ENCODE measurements around the gene PNLDC1. TPM values are rescaled to one million over a fixed set of nuclear protein-coding genes. Genes with fewer than 3 reads are reported as not detected.
"Not testable (repeated sequence)": the region's sequence is repeated elsewhere in the genome, so short reads cannot be mapped to it uniquely, and the experiment has no call there.

The PNLDC1 gene
- total RNA-seq, 1 donor from 2014 or later, result not detected

DNA sequence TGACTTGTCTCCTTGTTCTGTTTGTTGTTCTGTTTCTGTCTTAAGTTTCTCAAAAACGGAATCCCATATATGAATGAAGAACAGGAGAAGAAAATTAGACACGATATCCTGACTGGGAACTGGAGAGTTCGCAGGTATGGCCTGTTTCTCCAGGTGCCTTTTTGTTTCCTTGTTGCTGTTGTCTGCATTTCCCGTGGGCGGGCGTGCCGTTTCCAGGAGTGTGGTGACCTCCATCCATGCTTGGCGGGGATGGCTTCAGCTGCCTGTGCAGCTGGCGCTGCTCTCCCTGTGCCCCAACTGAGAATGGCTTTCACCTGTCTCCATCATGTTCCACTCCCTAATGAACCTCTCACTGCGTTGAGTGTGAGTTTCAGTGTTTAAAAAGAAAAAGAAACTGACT lies 4.4 kb downstream of the PNLDC1 start:
- Histone ChIP-seq H3K4me1 (ENCODE audit: control insufficient read depth in 3 of 3, insufficient read depth in 3 of 3, low read length in 3 of 3) (no peaks in the 10 kb centered on the region), H3K36me3 (ENCODE audit: control insufficient read depth in 3 of 3, insufficient read depth in 3 of 3, low read length in 3 of 3) (peaks cover under 1 to 16% (median 5%) of the 10 kb centered on the region in 3 donors), H3K9ac (ENCODE audit: low read depth in 1 of 3, low read length in 3 of 3) (no peak overlapping the region), H3K27me3 (ENCODE audit: control insufficient read depth in 3 of 3, insufficient read depth in 3 of 3, low read length in 3 of 3) (no peaks in the 10 kb centered on the region), H3K27ac (ENCODE audit: low read depth, low read length) (no peak overlapping the region), H3K4me3 (ENCODE audit: low read length in 3 of 3) (no peak overlapping the region), H3K9me3 (ENCODE audit: control insufficient read depth in 3 of 3, low read length in 3 of 3) (no peaks in the 10 kb centered on the region)

- Histone ChIP-seq H3K27ac (ENCODE audit: low read depth, low read length) (no peak overlapping the region), H3K36me3 (ENCODE audit: control insufficient read depth in 3 of 3, insufficient read depth in 3 of 3, low read length in 3 of 3) (peaks cover 0 to 13% (median 0%) of the 10 kb centered on the region in 3 donors), H3K9me3 (ENCODE audit: control insufficient read depth in 3 of 3, low read length in 3 of 3) (no peaks in the 10 kb centered on the region), H3K27me3 (ENCODE audit: control insufficient read depth in 3 of 3, insufficient read depth in 3 of 3, low read length in 3 of 3) (no peaks in the 10 kb centered on the region), H3K4me1 (ENCODE audit: control insufficient read depth in 3 of 3, insufficient read depth in 3 of 3, low read length in 3 of 3) (no peaks in the 10 kb centered on the region), H3K9ac (ENCODE audit: low read depth in 1 of 3, low read length in 3 of 3) (no peak overlapping the region), H3K4me3 (ENCODE audit: low read length in 3 of 3) (no peak overlapping the region)
Observed at GRCh38 chr6:159805440-159806020, 5.5 kb downstream of the PNLDC1 start.

- Histone ChIP-seq H3K27ac (ENCODE audit: low read depth, low read length) (no peak overlapping the region), H3K9me3 (ENCODE audit: control insufficient read depth in 3 of 3, low read length in 3 of 3) (no peaks in the 10 kb centered on the region), H3K27me3 (ENCODE audit: control insufficient read depth in 3 of 3, insufficient read depth in 3 of 3, low read length in 3 of 3) (no peaks in the 10 kb centered on the region), H3K4me1 (ENCODE audit: control insufficient read depth in 3 of 3, insufficient read depth in 3 of 3, low read length in 3 of 3) (no peaks in the 10 kb centered on the region), H3K36me3 (ENCODE audit: control insufficient read depth in 3 of 3, insufficient read depth in 3 of 3, low read length in 3 of 3) (peaks cover 0 to 13% (median 0%) of the 10 kb centered on the region in 3 donors), H3K9ac (ENCODE audit: low read depth in 1 of 3, low read length in 3 of 3) (no peak overlapping the region), H3K4me3 (ENCODE audit: low read length in 3 of 3) (no peak overlapping the region)
Observed at GRCh38 chr6:159806021-159806458, 6.0 kb downstream of the PNLDC1 start.

DNA sequence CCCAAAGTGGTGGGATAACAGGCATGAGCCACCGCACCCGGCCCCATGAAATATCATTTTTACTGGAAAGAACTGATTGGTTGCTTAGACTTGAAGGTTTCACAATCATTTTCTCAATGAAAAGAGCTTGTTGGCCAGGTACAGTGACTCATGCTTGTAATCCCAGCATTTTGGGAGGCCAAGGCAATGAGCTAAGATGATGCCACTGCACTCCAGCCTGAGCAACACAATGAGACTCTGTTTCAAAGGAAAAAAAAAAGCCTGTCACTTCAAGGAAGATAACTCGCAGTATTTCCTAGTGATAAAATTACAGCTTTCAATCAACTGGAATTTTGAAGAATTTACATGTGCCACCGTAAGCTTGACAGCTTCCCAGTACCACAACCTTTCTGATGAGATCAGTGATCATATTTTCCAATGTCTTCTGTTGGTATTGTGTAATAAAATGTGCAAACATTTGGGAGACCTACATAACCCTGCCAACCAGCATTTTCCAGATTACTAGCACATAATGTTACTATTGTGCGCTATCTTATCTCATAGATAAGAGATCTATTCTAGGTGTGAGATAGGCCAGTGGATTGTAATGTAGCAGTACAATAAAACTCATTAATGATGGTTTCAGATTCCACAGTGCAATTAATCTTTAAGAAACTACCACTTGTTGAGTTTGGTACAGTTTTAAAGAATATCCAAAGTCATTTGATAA lies 7.2 kb downstream of the PNLDC1 start:
- no peak overlapping the region for H3K4me3 ChIP-seq (ENCODE audit: low read length in 3 of 3)
- H3K36me3 ChIP-seq (ENCODE audit: control insufficient read depth in 3 of 3, insufficient read depth in 3 of 3, low read length in 3 of 3), result peaks cover 0 to 13% (median 0%) of the 10 kb centered on the region in 3 donors
- no peaks in the 10 kb centered on the region for H3K9me3 ChIP-seq (ENCODE audit: control insufficient read depth in 3 of 3, low read length in 3 of 3)
- H3K4me1 ChIP-seq (ENCODE audit: control insufficient read depth in 3 of 3, insufficient read depth in 3 of 3, low read length in 3 of 3), result no peaks in the 10 kb centered on the region
- no peak overlapping the region for H3K27ac ChIP-seq (ENCODE audit: low read depth, low read length)
- H3K27me3 ChIP-seq (ENCODE audit: control insufficient read depth in 3 of 3, insufficient read depth in 3 of 3, low read length in 3 of 3), result no peaks in the 10 kb centered on the region
- no peak overlapping the region for H3K9ac ChIP-seq (ENCODE audit: low read depth in 1 of 3, low read length in 3 of 3)

DNA sequence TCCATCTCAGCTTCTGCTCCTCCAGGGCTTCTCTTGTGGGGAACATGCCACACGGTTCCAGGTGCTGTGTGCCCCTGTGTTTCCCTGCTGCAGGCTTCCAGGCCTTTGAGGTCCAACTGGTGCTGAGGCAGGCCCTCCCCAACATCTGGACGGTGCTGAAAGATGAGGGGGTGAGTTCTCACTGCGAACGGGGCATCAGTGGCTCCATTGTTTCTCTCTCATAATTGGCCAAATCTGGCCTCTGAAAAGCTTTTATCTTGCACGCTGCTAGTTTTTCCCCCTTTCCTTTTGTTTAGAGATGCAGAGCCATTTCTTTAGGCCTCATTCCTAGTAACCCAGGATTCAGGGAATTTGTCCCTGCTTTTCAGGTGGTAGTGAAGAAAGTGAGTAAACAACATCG lies 8.6 kb downstream of the PNLDC1 start:
- Histone ChIP-seq H3K9me3 (ENCODE audit: control insufficient read depth in 3 of 3, low read length in 3 of 3) (no peaks in the 10 kb centered on the region), H3K4me1 (ENCODE audit: control insufficient read depth in 3 of 3, insufficient read depth in 3 of 3, low read length in 3 of 3) (no peaks in the 10 kb centered on the region), H3K27me3 (ENCODE audit: control insufficient read depth in 3 of 3, insufficient read depth in 3 of 3, low read length in 3 of 3) (no peaks in the 10 kb centered on the region), H3K27ac (ENCODE audit: low read depth, low read length) (no peak overlapping the region), H3K4me3 (ENCODE audit: low read length in 3 of 3) (no peak overlapping the region), H3K9ac (ENCODE audit: low read depth in 1 of 3, low read length in 3 of 3) (no peak overlapping the region), H3K36me3 (ENCODE audit: control insufficient read depth in 3 of 3, insufficient read depth in 3 of 3, low read length in 3 of 3) (peaks cover 0 to 13% (median 0%) of the 10 kb centered on the region in 3 donors)

DNA sequence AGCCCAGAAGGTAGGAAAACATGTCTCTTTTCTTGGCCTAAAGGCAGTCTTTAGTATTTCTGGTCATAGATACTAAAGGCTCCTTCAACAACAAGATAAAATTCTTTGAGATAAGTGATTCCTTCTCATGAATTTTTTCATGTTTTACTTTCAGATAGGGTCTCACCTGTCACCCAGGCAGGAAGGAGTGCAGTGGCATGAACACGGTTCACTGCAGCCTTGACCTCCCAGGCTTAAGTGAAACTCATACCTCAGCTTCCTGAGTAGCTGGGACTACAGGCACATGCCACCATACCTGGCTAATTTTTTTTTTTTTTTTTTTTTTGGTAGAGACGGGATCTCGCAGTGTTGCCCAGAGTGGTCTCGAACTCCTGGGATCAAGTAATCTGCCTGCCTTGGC lies 9.1 kb downstream of the PNLDC1 start:
- Histone ChIP-seq H3K9me3 (ENCODE audit: control insufficient read depth in 3 of 3, low read length in 3 of 3) (no peaks in the 10 kb centered on the region), H3K27ac (ENCODE audit: low read depth, low read length) (no peak overlapping the region), H3K27me3 (ENCODE audit: control insufficient read depth in 3 of 3, insufficient read depth in 3 of 3, low read length in 3 of 3) (no peaks in the 10 kb centered on the region), H3K36me3 (ENCODE audit: control insufficient read depth in 3 of 3, insufficient read depth in 3 of 3, low read length in 3 of 3) (peaks cover 0 to 13% (median 0%) of the 10 kb centered on the region in 3 donors), H3K4me1 (ENCODE audit: control insufficient read depth in 3 of 3, insufficient read depth in 3 of 3, low read length in 3 of 3) (no peaks in the 10 kb centered on the region), H3K4me3 (ENCODE audit: low read length in 3 of 3) (no peak overlapping the region), H3K9ac (ENCODE audit: low read depth in 1 of 3, low read length in 3 of 3) (no peak overlapping the region)

- Histone ChIP-seq H3K27ac (ENCODE audit: low read depth, low read length) (no peak overlapping the region), H3K27me3 (ENCODE audit: control insufficient read depth in 3 of 3, insufficient read depth in 3 of 3, low read length in 3 of 3) (no peaks in the 10 kb centered on the region), H3K9me3 (ENCODE audit: control insufficient read depth in 3 of 3, low read length in 3 of 3) (no peaks in the 10 kb centered on the region), H3K4me1 (ENCODE audit: control insufficient read depth in 3 of 3, insufficient read depth in 3 of 3, low read length in 3 of 3) (no peaks in the 10 kb centered on the region), H3K9ac (ENCODE audit: low read depth in 1 of 3, low read length in 3 of 3) (no peak overlapping the region), H3K4me3 (ENCODE audit: low read length in 3 of 3) (no peak overlapping the region), H3K36me3 (ENCODE audit: control insufficient read depth in 3 of 3, insufficient read depth in 3 of 3, low read length in 3 of 3) (peaks cover 0 to under 1% (median 0%) of the 10 kb centered on the region in 3 donors)
Observed at GRCh38 chr6:159813781-159814180, 13.7 kb downstream of the PNLDC1 start.

- no peaks in the 10 kb centered on the region for H3K36me3 ChIP-seq (ENCODE audit: control insufficient read depth in 3 of 3, insufficient read depth in 3 of 3, low read length in 3 of 3)
- no peaks in the 10 kb centered on the region for H3K9me3 ChIP-seq (ENCODE audit: control insufficient read depth in 3 of 3, low read length in 3 of 3)
- peaks cover 0 to 5% (median 0%) of the 10 kb centered on the region in 3 donors for H3K27me3 ChIP-seq (ENCODE audit: control insufficient read depth in 3 of 3, insufficient read depth in 3 of 3, low read length in 3 of 3)
- no peak overlapping the region for H3K9ac ChIP-seq (ENCODE audit: low read depth in 1 of 3, low read length in 3 of 3)
- no peak overlapping the region for H3K4me3 ChIP-seq (ENCODE audit: low read length in 3 of 3)
- H3K27ac ChIP-seq (ENCODE audit: low read depth, low read length), result no peak overlapping the region
- no peaks in the 10 kb centered on the region for H3K4me1 ChIP-seq (ENCODE audit: control insufficient read depth in 3 of 3, insufficient read depth in 3 of 3, low read length in 3 of 3)
Observed at GRCh38 chr6:159815410-159815809, 15.3 kb downstream of the PNLDC1 start.

DNA sequence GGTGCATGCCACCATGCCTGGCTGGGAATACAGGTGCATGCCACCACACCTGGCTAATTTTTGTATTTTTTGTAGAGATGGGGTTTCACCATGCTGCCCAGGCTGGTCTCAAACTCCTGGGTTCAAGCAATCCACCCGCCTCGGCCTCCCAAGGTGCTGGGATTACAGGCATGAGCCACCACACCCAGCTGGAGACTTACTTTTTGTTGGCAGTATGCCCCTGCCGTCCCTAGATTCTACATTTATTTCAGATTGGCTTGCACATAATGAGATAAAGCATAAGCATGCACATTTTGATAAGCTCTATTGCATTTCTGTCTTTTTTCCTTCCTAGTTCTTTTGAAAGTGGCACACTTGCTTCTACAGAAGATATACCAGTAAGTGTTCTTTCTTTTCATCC lies 16.7 kb downstream of the PNLDC1 start:
- not testable (repeated sequence) for H3K9ac ChIP-seq (ENCODE audit: low read depth in 1 of 3, low read length in 3 of 3); H3K27me3 ChIP-seq (ENCODE audit: control insufficient read depth in 3 of 3, insufficient read depth in 3 of 3, low read length in 3 of 3); H3K4me1 ChIP-seq (ENCODE audit: control insufficient read depth in 3 of 3, insufficient read depth in 3 of 3, low read length in 3 of 3); H3K36me3 ChIP-seq (ENCODE audit: control insufficient read depth in 3 of 3, insufficient read depth in 3 of 3, low read length in 3 of 3); H3K9me3 ChIP-seq (ENCODE audit: control insufficient read depth in 3 of 3, low read length in 3 of 3); H3K4me3 ChIP-seq (ENCODE audit: low read length in 3 of 3); H3K27ac ChIP-seq (ENCODE audit: low read depth, low read length)

GRCh38 chr6:159817951-159818739 lies 18.1 kb downstream of the PNLDC1 start:
- H3K4me3 ChIP-seq (ENCODE audit: low read length in 3 of 3), result no peak overlapping the region
- no peak overlapping the region for H3K9ac ChIP-seq (ENCODE audit: low read depth in 1 of 3, low read length in 3 of 3)
- no peaks in the 10 kb centered on the region for H3K4me1 ChIP-seq (ENCODE audit: control insufficient read depth in 3 of 3, insufficient read depth in 3 of 3, low read length in 3 of 3)
- no peaks in the 10 kb centered on the region for H3K36me3 ChIP-seq (ENCODE audit: control insufficient read depth in 3 of 3, insufficient read depth in 3 of 3, low read length in 3 of 3)
- H3K27me3 ChIP-seq (ENCODE audit: control insufficient read depth in 3 of 3, insufficient read depth in 3 of 3, low read length in 3 of 3), result peaks cover 0 to 5% (median 0%) of the 10 kb centered on the region in 3 donors
- no peaks in the 10 kb centered on the region for H3K9me3 ChIP-seq (ENCODE audit: control insufficient read depth in 3 of 3, low read length in 3 of 3)
- no peak overlapping the region for H3K27ac ChIP-seq (ENCODE audit: low read depth, low read length)

Measured in skeletal muscle tissue (tissue), 4 donors.